CD8-positive, alpha-beta memory T cell (primary cell): Measurements from ENCODE around the gene TBL1X. TPM values are rescaled to one million over a fixed set of nuclear protein-coding genes. Genes with fewer than 3 reads are reported as not detected.

ENCODE experiments used
- CTCF ChIA-PET: fragments of 350-600 bp; sonication (Branson Sonifier 250); formaldehyde crosslinking; loops from one replicate; lab custom pipeline; 2021; ENCODE audit warnings: antibody characterized with exemption; lab: Charles Lee
- POLR2A ChIA-PET: fragments of 350-600 bp; sonication (Branson Sonifier 250); formaldehyde crosslinking; loops from one replicate; lab custom pipeline; 2021; ENCODE audit warnings: antibody characterized with exemption; lab: Charles Lee
- DNase-seq, 5 donors: peaks; one replicate each; pipeline versions ENCODE4 v3.0.0 to v3.0.0-alpha.2; 2020 to 2022; ENCODE audit warnings: mixed read lengths in 1 of 5
- H3K27ac ChIP-seq: one replicate; pipeline ENCODE4 v1.7.0; 2013; ENCODE audit warnings: low read depth, mild to moderate bottlenecking, low read length, moderate library complexity
- H3K27me3 ChIP-seq: 2 replicates; pipeline ENCODE4 v1.7.0; 2013; ENCODE audit warnings: low read length, mild to moderate bottlenecking; ENCODE audit not compliant: insufficient read depth, poor library complexity, severe bottlenecking
- H3K36me3 ChIP-seq: 2 replicates; pipeline ENCODE4 v1.7.0; 2013; ENCODE audit warnings: mild to moderate bottlenecking, low read length, moderate library complexity; ENCODE audit not compliant: insufficient read depth
- H3K4me1 ChIP-seq: 2 replicates; pipeline ENCODE4 v1.7.0; 2013; ENCODE audit warnings: mild to moderate bottlenecking, low read length, moderate library complexity; ENCODE audit not compliant: insufficient read depth
- H3K4me3 ChIP-seq: 2 replicates; pipeline ENCODE4 v1.7.0; 2013; ENCODE audit warnings: mild to moderate bottlenecking, low read length
- H3K9me3 ChIP-seq: 2 replicates; pipeline ENCODE4 v1.7.0; 2013; ENCODE audit warnings: mild to moderate bottlenecking, low read length
- H3K27ac Mint-ChIP-seq, 8 donors: one replicate each; pipeline ENCODE4 v1.8.0; 2020 to 2021; ENCODE audit warnings: mixed read lengths in 8 of 8, mild to moderate bottlenecking in 6 of 8, inconsistent platforms in 3 of 8, moderate library complexity in 3 of 8
- H3K27me3 Mint-ChIP-seq, 2 donors: one replicate each; pipeline ENCODE4 v1.8.0; 2020 to 2021; ENCODE audit warnings: mixed read lengths in 2 of 2, mild to moderate bottlenecking in 1 of 2, moderate library complexity in 1 of 2
- H3K36me3 Mint-ChIP-seq, 3 donors: one replicate each; pipeline ENCODE4 v1.8.0; 2020 to 2021; ENCODE audit warnings: mixed read lengths in 3 of 3, inconsistent platforms in 1 of 3, mild to moderate bottlenecking in 1 of 3
- H3K4me1 Mint-ChIP-seq, 3 donors: one replicate each; pipeline ENCODE4 v1.8.0; 2020 to 2021; ENCODE audit warnings: mixed read lengths in 3 of 3, inconsistent platforms in 1 of 3, mild to moderate bottlenecking in 1 of 3
- H3K4me3 Mint-ChIP-seq, 7 donors: one replicate each; pipeline ENCODE4 v1.8.0; 2020 to 2021; ENCODE audit warnings: mixed read lengths in 7 of 7, mild to moderate bottlenecking in 6 of 7, moderate library complexity in 4 of 7, inconsistent platforms in 2 of 7
- H3K9me3 Mint-ChIP-seq, 5 donors: one replicate each; pipeline ENCODE4 v1.8.0; 2020 to 2022; ENCODE audit warnings: mixed read lengths in 5 of 5, mild to moderate bottlenecking in 3 of 5, moderate library complexity in 2 of 5, inconsistent platforms in 1 of 5
- polyA plus RNA-seq: library from polyadenylated mRNA; unstranded; fragments of 300-500 nt; fragmentation: Illumina TruSeq; gene quantifications from one replicate; pipeline ENCODE4 v1.2.3, GENCODE V29; 2021
- total RNA-seq, 2 experiments: library from RNA; stranded (reverse); gene quantifications; one replicate each; pipeline ENCODE4 v1.2.3, GENCODE V29; 2021

TBL1X gene
- total and polyA plus RNA-seq, 3 experiments from 2014 or later: 16.1 to 25.0 (median 21.3) TPM

GRCh38 chrX:9561199-9561598 lies 96.3 kb downstream of the TBL1X start:
- CTCF ChIA-PET: no interaction called here
- Mint-ChIP-seq H3K4me3 (no peak overlapping the region), H3K27ac (peak overlapping the region in 1 of 8 donors; percentile 15), H3K4me1 (peaks cover 14 to 31% (median 16%) of the 10 kb centered on the region in 3 donors), H3K27me3 (no peaks in the 10 kb centered on the region), H3K36me3 (peaks cover 2 to 4% (median 3%) of the 10 kb centered on the region in 3 donors), H3K9me3 (peaks cover 0 to 3% (median 0%) of the 10 kb centered on the region in 5 donors)
- H3K27ac ChIP-seq: no peak overlapping the region
- no peaks in the 10 kb centered on the region for H3K36me3 ChIP-seq
- H3K27me3 ChIP-seq: no peaks in the 10 kb centered on the region
- no peaks in the 10 kb centered on the region for H3K9me3 ChIP-seq
- POLR2A ChIA-PET: interaction anchor here (0.6 kb wide), 1 partner anchor 1240 kb away, joined by 7 read pairs; no protein-coding TSS in a partner anchor
- peaks cover 7% of the 10 kb centered on the region for H3K4me1 ChIP-seq
- H3K4me3 ChIP-seq: no peak overlapping the region
- DNase-seq: no peak

- peaks cover 11 to 21% (median 16%) of the 10 kb centered on the region in 3 donors for H3K4me1 Mint-ChIP-seq
- H3K36me3 ChIP-seq: no peaks in the 10 kb centered on the region
- peaks cover 0 to 3% (median 0%) of the 10 kb centered on the region in 5 donors for H3K9me3 Mint-ChIP-seq
- no peaks in the 10 kb centered on the region for H3K9me3 ChIP-seq
- no peak overlapping the region for H3K27ac Mint-ChIP-seq
- no peak overlapping the region for H3K4me3 Mint-ChIP-seq
- no peaks in the 10 kb centered on the region for H3K27me3 ChIP-seq
- peaks cover 0 to 4% (median 3%) of the 10 kb centered on the region in 3 donors for H3K36me3 Mint-ChIP-seq
- H3K4me3 ChIP-seq: no peak overlapping the region
- H3K4me1 ChIP-seq: peaks cover 23% of the 10 kb centered on the region
- CTCF ChIA-PET: no interaction called here
- POLR2A ChIA-PET: no interaction called here
- no peaks in the 10 kb centered on the region for H3K27me3 Mint-ChIP-seq
- H3K27ac ChIP-seq: no peak overlapping the region
- no peak for DNase-seq
These were observed 98.0 kb downstream of the TBL1X start for GRCh38 chrX:9562851-9563250.

- peak overlapping the region in 6 of 7 donors; percentile 35 to 87 (median 70) for H3K4me3 Mint-ChIP-seq
- H3K9me3 Mint-ChIP-seq: peaks cover 0 to 3% (median 0%) of the 10 kb centered on the region in 5 donors
- peak overlapping the region in 7 of 8 donors; percentile 13 to 79 (median 40) for H3K27ac Mint-ChIP-seq
- peaks cover 0 to 4% of the 10 kb centered on the region in 2 donors for H3K27me3 Mint-ChIP-seq
- H3K27ac ChIP-seq: no peak overlapping the region
- H3K27me3 ChIP-seq: no peaks in the 10 kb centered on the region
- peak in 1 of 5 donors; percentile 4 for DNase-seq
- H3K4me1 Mint-ChIP-seq: peaks cover 7 to 12% (median 7%) of the 10 kb centered on the region in 3 donors
- H3K4me3 ChIP-seq: no peak overlapping the region
- H3K36me3 Mint-ChIP-seq: peaks cover 0 to 3% (median 3%) of the 10 kb centered on the region in 3 donors
- POLR2A ChIA-PET: no interaction called here
- H3K9me3 ChIP-seq: no peaks in the 10 kb centered on the region
- peaks cover 37% of the 10 kb centered on the region for H3K4me1 ChIP-seq
- no peaks in the 10 kb centered on the region for H3K36me3 ChIP-seq
- CTCF ChIA-PET: no interaction called here
These were observed 101.3 kb downstream of the TBL1X start for GRCh38 chrX:9566150-9566621.

- Histone ChIP-seq H3K27me3 (no peaks in the 10 kb centered on the region), H3K4me3 (no peak overlapping the region), H3K9me3 (no peaks in the 10 kb centered on the region), H3K36me3 (no peaks in the 10 kb centered on the region), H3K4me1 (peaks cover 43% of the 10 kb centered on the region), H3K27ac (no peak overlapping the region)
- ChIA-PET CTCF (no interaction called here), POLR2A (no interaction called here)
- H3K4me1 Mint-ChIP-seq: peaks cover 14 to 28% (median 14%) of the 10 kb centered on the region in 3 donors
- no peak for DNase-seq
- H3K4me3 Mint-ChIP-seq: no peak overlapping the region
- no peaks in the 10 kb centered on the region for H3K36me3 Mint-ChIP-seq
- no peaks in the 10 kb centered on the region for H3K9me3 Mint-ChIP-seq
- no peak overlapping the region for H3K27ac Mint-ChIP-seq
- H3K27me3 Mint-ChIP-seq: peaks cover 0 to 6% of the 10 kb centered on the region in 2 donors
These were observed 105.0 kb downstream of the TBL1X start for GRCh38 chrX:9569876-9570301.

GRCh38 chrX:9573282-9574106 lies 108.6 kb downstream of the TBL1X start:
- POLR2A ChIA-PET: no interaction called here
- DNase-seq: no peak
- Histone ChIP-seq H3K9me3 (no peaks in the 10 kb centered on the region), H3K27ac (no peak overlapping the region), H3K4me1 (peaks cover 13% of the 10 kb centered on the region), H3K36me3 (no peaks in the 10 kb centered on the region), H3K4me3 (no peak overlapping the region), H3K27me3 (no peaks in the 10 kb centered on the region)
- H3K27ac Mint-ChIP-seq: peak overlapping the region in 1 of 8 donors; percentile 63
- CTCF ChIA-PET: no interaction called here
- H3K4me3 Mint-ChIP-seq: no peak overlapping the region
- peaks cover 0 to 2% (median 0%) of the 10 kb centered on the region in 3 donors for H3K36me3 Mint-ChIP-seq
- H3K9me3 Mint-ChIP-seq: no peaks in the 10 kb centered on the region
- peaks cover 13 to 29% (median 25%) of the 10 kb centered on the region in 3 donors for H3K4me1 Mint-ChIP-seq
- H3K27me3 Mint-ChIP-seq: peaks cover 0 to 6% of the 10 kb centered on the region in 2 donors

GRCh38 chrX:9576059-9576458 lies 111.2 kb downstream of the TBL1X start:
- POLR2A ChIA-PET: no interaction called here
- no peaks in the 10 kb centered on the region for H3K27me3 ChIP-seq
- CTCF ChIA-PET: no interaction called here
- H3K4me3 Mint-ChIP-seq: no peak overlapping the region
- H3K27me3 Mint-ChIP-seq: peaks cover 0 to 4% of the 10 kb centered on the region in 2 donors
- no peaks in the 10 kb centered on the region for H3K9me3 Mint-ChIP-seq
- no peak overlapping the region for H3K4me3 ChIP-seq
- no peaks in the 10 kb centered on the region for H3K9me3 ChIP-seq
- H3K4me1 ChIP-seq: peaks cover 6% of the 10 kb centered on the region
- no peak for DNase-seq
- peaks cover 0 to 2% (median 0%) of the 10 kb centered on the region in 3 donors for H3K36me3 Mint-ChIP-seq
- H3K36me3 ChIP-seq: no peaks in the 10 kb centered on the region
- no peak overlapping the region for H3K27ac Mint-ChIP-seq
- H3K27ac ChIP-seq: no peak overlapping the region
- H3K4me1 Mint-ChIP-seq: peaks cover 20 to 51% (median 25%) of the 10 kb centered on the region in 3 donors

GRCh38 chrX:9577555-9577954 lies 112.7 kb downstream of the TBL1X start:
- peaks cover 17 to 47% (median 21%) of the 10 kb centered on the region in 3 donors for H3K4me1 Mint-ChIP-seq
- H3K27ac Mint-ChIP-seq: peak overlapping the region in 1 of 8 donors; percentile 14
- peaks cover 0 to 2% of the 10 kb centered on the region in 2 donors for H3K27me3 Mint-ChIP-seq

More at GRCh38 chrX:9577555-9577954, 112.7 kb downstream of the TBL1X start:
- H3K36me3 ChIP-seq: no peaks in the 10 kb centered on the region
- no peaks in the 10 kb centered on the region for H3K9me3 ChIP-seq
- no peak overlapping the region for H3K27ac ChIP-seq
- no peaks in the 10 kb centered on the region for H3K27me3 ChIP-seq
- peaks cover 6% of the 10 kb centered on the region for H3K4me1 ChIP-seq
- POLR2A ChIA-PET: no interaction called here
- no peak overlapping the region for H3K4me3 ChIP-seq
- DNase-seq: no peak
- no peak overlapping the region for H3K4me3 Mint-ChIP-seq
- CTCF ChIA-PET: no interaction called here
- H3K36me3 Mint-ChIP-seq: peaks cover 0 to 2% (median 0%) of the 10 kb centered on the region in 3 donors
- no peaks in the 10 kb centered on the region for H3K9me3 Mint-ChIP-seq
